ENCODE data around the gene FXR2. TPM values are rescaled to one million over a fixed set of nuclear protein-coding genes. Genes with fewer than 3 reads are reported as not detected.

The FXR2 gene
- total and polyA plus RNA-seq, 2 donors (not counting 3 experiments of a cell fraction or from before 2014, with no cell fraction given) = 40.1 to 48.9 TPM

DNA sequence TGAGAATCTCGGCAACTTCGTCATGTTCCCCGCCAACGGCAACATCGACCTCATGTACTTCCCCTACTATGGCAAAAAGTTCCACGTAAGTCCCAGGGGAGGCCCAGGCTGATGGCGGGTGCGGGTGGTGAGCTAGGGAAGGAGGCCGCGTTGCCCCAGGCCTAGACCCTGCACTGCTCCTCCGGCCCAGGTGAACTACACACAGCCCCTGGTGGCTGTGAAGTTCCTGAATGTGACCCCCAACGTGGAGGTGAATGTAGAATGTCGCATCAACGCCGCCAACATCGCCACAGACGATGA lies 40.8 kb upstream of the FXR2 start:
- intact Hi-C loops (cut with micrococcal nuclease) (no loop called here), dilution Hi-C loops (cut with MboI; ENCODE audit: extremely low pct_ligation_motif_present, low sequenced_read_pairs) (no loop called here)
- no peaks in the 10 kb centered on the region for H3K79me2 ChIP-seq (ENCODE audit: control insufficient read depth, insufficient read depth, low read length)
- no peak overlapping the region for H3K4me2 ChIP-seq (ENCODE audit: insufficient read depth, low read length)
- no peak for TF ChIP-seq POLR2A (IDR thresholded peaks at IDR 0.05; ENCODE audit: low read depth, low read length)
- no peak for TF ChIP-seq EZH2 (IDR thresholded peaks at IDR 0.05; ENCODE audit: borderline replicate concordance, low read depth, low read length, severe bottlenecking)
- TF ChIP-seq, protein P1, sequence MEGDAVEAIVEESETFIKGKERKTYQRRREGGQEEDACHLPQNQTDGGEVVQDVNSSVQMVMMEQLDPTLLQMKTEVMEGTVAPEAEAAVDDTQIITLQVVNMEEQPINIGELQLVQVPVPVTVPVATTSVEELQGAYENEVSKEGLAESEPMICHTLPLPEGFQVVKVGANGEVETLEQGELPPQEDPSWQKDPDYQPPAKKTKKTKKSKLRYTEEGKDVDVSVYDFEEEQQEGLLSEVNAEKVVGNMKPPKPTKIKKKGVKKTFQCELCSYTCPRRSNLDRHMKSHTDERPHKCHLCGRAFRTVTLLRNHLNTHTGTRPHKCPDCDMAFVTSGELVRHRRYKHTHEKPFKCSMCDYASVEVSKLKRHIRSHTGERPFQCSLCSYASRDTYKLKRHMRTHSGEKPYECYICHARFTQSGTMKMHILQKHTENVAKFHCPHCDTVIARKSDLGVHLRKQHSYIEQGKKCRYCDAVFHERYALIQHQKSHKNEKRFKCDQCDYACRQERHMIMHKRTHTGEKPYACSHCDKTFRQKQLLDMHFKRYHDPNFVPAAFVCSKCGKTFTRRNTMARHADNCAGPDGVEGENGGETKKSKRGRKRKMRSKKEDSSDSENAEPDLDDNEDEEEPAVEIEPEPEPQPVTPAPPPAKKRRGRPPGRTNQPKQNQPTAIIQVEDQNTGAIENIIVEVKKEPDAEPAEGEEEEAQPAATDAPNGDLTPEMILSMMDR (IDR thresholded peaks at IDR 0.05; ENCODE audit: extremely low read depth in 1 of 2, insufficient read depth in 1 of 2, low read depth in 1 of 2, low read length in 2 of 2) = no peak
- peaks cover 24 to 38% of the 10 kb centered on the region in 2 experiments for H3K27me3 ChIP-seq (ENCODE audit: control insufficient read depth in 2 of 2, insufficient read depth in 2 of 2, low read length in 2 of 2)
- H3K9ac ChIP-seq (replicated peaks; ENCODE audit: extremely low read depth, insufficient read depth, low read length) = no peak overlapping the region
- no peak overlapping the region for H3K4me3 ChIP-seq (replicated peaks in 1 of 3; ENCODE audit: insufficient read depth in 1 of 3, low read depth in 1 of 3, low read length in 3 of 3)
- ChIA-PET POLR2A (no interaction called here), CTCF (no interaction called here)
- DNase-seq (ENCODE audit: low read depth, low spot score) = no peak
- no peaks in the 10 kb centered on the region for H3K36me3 ChIP-seq (ENCODE audit: control insufficient read depth in 2 of 2, extremely low read depth in 1 of 2, insufficient read depth in 2 of 2, low read length in 2 of 2)
- BruUV-seq (replicated peaks) = no TSS peak
- no peaks in the 10 kb centered on the region for H4K20me1 ChIP-seq (replicated peaks; ENCODE audit: control insufficient read depth, extremely low read depth, insufficient read depth, low read length)
- H3K9me3 ChIP-seq (replicated peaks; ENCODE audit: control insufficient read depth, insufficient read depth, low read length) = no peaks in the 10 kb centered on the region
- no peak for FAIRE-seq
- no peak overlapping the region for H2AFZ ChIP-seq (ENCODE audit: low read depth, low read length)
- no peaks in the 10 kb centered on the region for H3K4me1 ChIP-seq (ENCODE audit: control insufficient read depth, extremely low read depth, insufficient read depth, low read length)
- no peak overlapping the region for H3K27ac ChIP-seq (ENCODE audit: insufficient read depth, low read depth, low read length)
- no peaks in the 10 kb centered on the region for H3K9me1 ChIP-seq (replicated peaks; ENCODE audit: control insufficient read depth, extremely low read depth, insufficient read depth, low read length)

DNA sequence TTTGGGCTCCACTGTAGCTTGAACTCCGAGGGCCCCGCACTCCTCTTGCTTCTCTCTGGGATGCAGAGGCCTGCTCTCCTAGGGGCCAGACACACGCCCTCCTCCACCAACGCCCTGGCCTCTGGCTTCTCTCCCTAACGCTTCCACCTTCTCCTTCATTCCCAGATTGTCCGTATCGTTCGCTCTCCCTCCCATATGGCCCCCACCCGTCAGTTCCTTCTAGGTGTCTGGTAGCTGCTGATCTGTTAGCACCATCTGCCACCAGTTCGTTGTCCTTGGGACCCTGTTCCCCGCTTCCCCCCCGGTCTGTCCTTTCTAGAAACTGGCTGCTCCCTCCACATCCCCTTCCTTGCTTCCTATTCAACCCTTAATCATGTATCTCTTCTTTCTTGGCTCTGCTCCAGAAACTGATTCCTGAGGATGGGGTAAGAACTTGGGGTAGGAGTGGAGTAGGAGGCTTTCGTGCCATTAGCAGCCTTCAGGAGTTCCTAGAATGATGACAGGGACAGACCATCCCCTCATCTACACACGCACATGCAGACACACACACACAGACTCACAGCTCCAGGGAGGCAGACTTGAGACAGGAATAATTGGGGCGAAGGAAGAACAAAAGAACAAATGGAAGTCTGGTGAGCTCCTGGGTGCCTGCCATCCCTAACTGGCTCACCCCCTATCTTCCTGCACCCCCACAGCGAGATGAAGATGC lies 40.3 kb upstream of the FXR2 start:
- Histone ChIP-seq H4K20me1 (replicated peaks; ENCODE audit: control insufficient read depth, extremely low read depth, insufficient read depth, low read length) (no peaks in the 10 kb centered on the region), H3K9ac (replicated peaks; ENCODE audit: extremely low read depth, insufficient read depth, low read length) (no peak overlapping the region), H3K9me1 (replicated peaks; ENCODE audit: control insufficient read depth, extremely low read depth, insufficient read depth, low read length) (no peaks in the 10 kb centered on the region), H2AFZ (ENCODE audit: low read depth, low read length) (no peak overlapping the region), H3K27me3 (ENCODE audit: control insufficient read depth in 2 of 2, insufficient read depth in 2 of 2, low read length in 2 of 2) (peaks cover 29 to 43% of the 10 kb centered on the region in 2 experiments), H3K79me2 (ENCODE audit: control insufficient read depth, insufficient read depth, low read length) (no peaks in the 10 kb centered on the region), H3K36me3 (ENCODE audit: control insufficient read depth in 2 of 2, extremely low read depth in 1 of 2, insufficient read depth in 2 of 2, low read length in 2 of 2) (no peaks in the 10 kb centered on the region), H3K4me2 (ENCODE audit: insufficient read depth, low read length) (no peak overlapping the region), H3K4me1 (ENCODE audit: control insufficient read depth, extremely low read depth, insufficient read depth, low read length) (no peaks in the 10 kb centered on the region), H3K9me3 (replicated peaks; ENCODE audit: control insufficient read depth, insufficient read depth, low read length) (no peaks in the 10 kb centered on the region), H3K4me3 (replicated peaks in 1 of 3; ENCODE audit: insufficient read depth in 1 of 3, low read depth in 1 of 3, low read length in 3 of 3) (no peak overlapping the region), H3K27ac (ENCODE audit: insufficient read depth, low read depth, low read length) (no peak overlapping the region)
- ChIA-PET POLR2A (no interaction called here), CTCF (interaction anchor here (0.7 kb wide), 1 partner anchor 32 kb away, joined by 3 read pairs; the partner anchor contains the start of gene TP53)
- dilution Hi-C loops (cut with MboI; ENCODE audit: extremely low pct_ligation_motif_present, low sequenced_read_pairs) (no loop called here), intact Hi-C loops (cut with micrococcal nuclease) (no loop called here)
- DNase-seq (ENCODE audit: low read depth, low spot score) = no peak
- FAIRE-seq = no peak
- no TSS peak for BruUV-seq (replicated peaks)
- no peak for TF ChIP-seq POLR2A (IDR thresholded peaks at IDR 0.05; ENCODE audit: low read depth, low read length)
- TF ChIP-seq EZH2 (IDR thresholded peaks at IDR 0.05; ENCODE audit: borderline replicate concordance, low read depth, low read length, severe bottlenecking) = no peak
- TF ChIP-seq POLR2AphosphoS5 (IDR thresholded peaks at IDR 0.05; ENCODE audit: insufficient read depth, low read depth, low read length) = no peak
- no peak for TF ChIP-seq GATA2 (IDR thresholded peaks at IDR 0.05; ENCODE audit: insufficient read depth, insufficient read length, low read depth, low read length)

Data from endothelial cell of umbilical vein (primary cell).